Endothelial cell of umbilical vein (primary cell): ENCODE results near the gene PAEP.

Experiments used
- CTCF ChIP-seq, 2 donors: IDR thresholded peaks; 1 replicate in 1 of 2; 2 replicates in 1 of 2; pipeline ENCODE4 v1.5.1; 2011; ENCODE audit warnings: low read length in 2 of 2, mild to moderate bottlenecking in 2 of 2, moderate library complexity in 2 of 2, control low read depth in 1 of 2, inconsistent platforms in 1 of 2, low read depth in 1 of 2; ENCODE audit not compliant: insufficient read depth in 1 of 2; ENCODE audit errors: extremely low read depth in 1 of 2
- EZH2 ChIP-seq: IDR thresholded peaks from 2 replicates; pipeline ENCODE4 v1.6.1; 2012; ENCODE audit warnings: borderline replicate concordance, low read depth, mild to moderate bottlenecking, moderate library complexity, low read length, inconsistent platforms; ENCODE audit not compliant: severe bottlenecking
- GATA2 ChIP-seq: IDR thresholded peaks from 2 replicates; pipeline ENCODE4 v1.7.0; 2011; ENCODE audit warnings: low read depth, mild to moderate bottlenecking, moderate library complexity, mixed read lengths, low read length; ENCODE audit not compliant: insufficient read length, insufficient read depth
- JUN ChIP-seq: IDR thresholded peaks from 2 replicates; pipeline ENCODE4 v1.6.1; 2011; ENCODE audit warnings: borderline replicate concordance, low read depth; ENCODE audit not compliant: insufficient read length, insufficient read depth
- MAX ChIP-seq: IDR thresholded peaks from 2 replicates; pipeline ENCODE4 v1.6.1; 2011; ENCODE audit not compliant: insufficient read depth, insufficient read length
- POLR2A ChIP-seq: IDR thresholded peaks from 2 replicates; pipeline ENCODE4 v1.6.1; 2012; ENCODE audit warnings: low read depth, mild to moderate bottlenecking, control low read depth, low read length
- POLR2AphosphoS5 ChIP-seq: IDR thresholded peaks from 2 replicates; pipeline ENCODE4 v1.6.1; 2012; ENCODE audit warnings: low read depth, mild to moderate bottlenecking, control low read depth, low read length, moderate library complexity; ENCODE audit not compliant: insufficient read depth

DNA sequence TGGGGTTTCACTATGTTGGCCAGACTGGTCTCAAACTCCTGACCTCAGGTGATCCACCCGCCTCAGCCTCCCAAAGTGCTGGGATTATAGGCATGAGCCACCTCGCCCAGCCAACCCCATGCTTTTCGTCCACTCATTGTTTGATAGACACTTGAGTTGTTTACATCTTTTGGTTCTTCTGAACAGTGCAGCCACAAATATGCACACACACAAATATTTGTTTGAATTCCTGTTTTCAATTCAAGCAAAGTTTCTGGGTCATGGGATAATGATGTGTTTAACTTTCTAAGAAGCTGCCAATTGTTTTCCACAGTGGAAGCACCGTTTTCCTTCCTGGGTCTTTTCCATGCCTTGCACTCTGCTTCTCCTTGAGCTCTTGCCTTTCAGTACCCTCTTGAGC lies 6.8 kb upstream of the PAEP start:
- TF ChIP-seq CTCF (IDR thresholded peaks at IDR 0.05; ENCODE audit: extremely low read depth in 1 of 2, insufficient read depth in 1 of 2, low read depth in 1 of 2, low read length in 2 of 2) (no peak), POLR2A (no peak), MAX (no peak), POLR2AphosphoS5 (no peak), JUN (no peak), GATA2 (no peak), EZH2 (no peak)
